Neural cell (in vitro differentiated cells): ENCODE data around the gene HMX1.

ENCODE experiments used
- EZH2 ChIP-seq: fragments of 200-600, 300-800 bp; shearing (Covaris generic), sonication (generic); IDR thresholded peaks from 2 replicates; pipeline ENCODE4 v1.6.1; 2014; ENCODE audit warnings: antibody characterized with exemption, low read length, borderline replicate concordance, mild to moderate bottlenecking; ENCODE audit not compliant: insufficient read depth, poor library complexity, severe bottlenecking
- POLR2AphosphoS5 ChIP-seq: IDR thresholded peaks from 2 replicates; pipeline ENCODE4 v1.6.1; 2012

DNA sequence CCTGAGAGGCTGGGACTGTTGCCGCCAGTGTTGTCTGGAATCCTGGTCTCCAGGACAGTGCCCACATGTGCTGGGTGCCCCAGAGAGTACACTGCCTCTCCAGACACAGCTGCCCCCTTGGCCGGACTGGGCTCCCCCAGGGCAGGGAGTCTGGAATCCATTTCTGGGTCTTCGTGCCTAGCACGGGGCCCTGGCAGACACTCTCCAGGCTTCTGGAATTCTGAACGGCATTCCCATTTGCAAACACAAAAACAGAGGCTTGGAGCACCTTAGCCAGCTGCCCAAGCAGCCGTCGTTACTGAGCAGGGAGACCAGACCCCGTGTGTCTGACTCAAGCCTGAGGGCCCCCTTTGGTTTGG lies 20.8 kb downstream of the HMX1 start:
- TF ChIP-seq EZH2, result no peak
- no peak for TF ChIP-seq POLR2AphosphoS5
